ENCODE results near the gene MEGF11. TPM values are rescaled to one million over a fixed set of nuclear protein-coding genes. Genes with fewer than 3 reads are reported as not detected.
A peak's percentile ranks its signal among the peaks of the same experiment; 100 is the strongest.

MEGF11 gene
- total RNA-seq, 3 donors from 2014 or later: not detected

- TF ChIP-seq POLR2AphosphoS5 (IDR thresholded peaks at IDR 0.05) (no peak), CTCF (IDR thresholded peaks at IDR 0.05) (no peak), POLR2A (IDR thresholded peaks at IDR 0.05) (no peak)
- intact Hi-C loops (cut with DNase I; ENCODE audit: low total_unique reads): no loop called here
- H3K27ac ChIP-seq: peak overlapping the region in 1 of 2 donors; percentile 48
- no peaks in the 10 kb centered on the region for H3K9me3 ChIP-seq
- no peaks in the 10 kb centered on the region for H3K36me3 ChIP-seq
- H3K27me3 ChIP-seq: no peaks in the 10 kb centered on the region
- H3K4me3 ChIP-seq: no peak overlapping the region
- DNase-seq (ENCODE audit: low spot score in 2 of 2): no peak
- H3K4me1 ChIP-seq: no peaks in the 10 kb centered on the region
Measured at GRCh38 chr15:65903296-65904073, 350.1 kb downstream of the MEGF11 start.

- Histone ChIP-seq H3K4me3 (no peak overlapping the region), H3K27ac (peak overlapping the region; percentile 8 to 63), H3K4me1 (no peaks in the 10 kb centered on the region), H3K27me3 (no peaks in the 10 kb centered on the region), H3K9me3 (no peaks in the 10 kb centered on the region), H3K36me3 (no peaks in the 10 kb centered on the region)
- intact Hi-C loops (cut with DNase I; ENCODE audit: low total_unique reads): no loop called here
- TF ChIP-seq CTCF (IDR thresholded peaks at IDR 0.05): no peak
- TF ChIP-seq POLR2A (IDR thresholded peaks at IDR 0.05): no peak
- TF ChIP-seq POLR2AphosphoS5 (IDR thresholded peaks at IDR 0.05): no peak
- peak in 1 of 2 donors; percentile 82 for DNase-seq (ENCODE audit: low spot score in 2 of 2)
Measured at GRCh38 chr15:65902373-65902772, 351.2 kb downstream of the MEGF11 start.

- Histone ChIP-seq H3K9me3 (no peaks in the 10 kb centered on the region), H3K4me1 (no peaks in the 10 kb centered on the region), H3K36me3 (no peaks in the 10 kb centered on the region), H3K27me3 (no peaks in the 10 kb centered on the region), H3K4me3 (no peak overlapping the region), H3K27ac (peak overlapping the region in 1 of 2 donors; percentile 63)
- no peak for TF ChIP-seq CTCF (IDR thresholded peaks at IDR 0.05)
- TF ChIP-seq POLR2AphosphoS5 (IDR thresholded peaks at IDR 0.05): no peak
- no peak for TF ChIP-seq POLR2A (IDR thresholded peaks at IDR 0.05)
- intact Hi-C loops (cut with DNase I; ENCODE audit: low total_unique reads): no loop called here
- DNase-seq (ENCODE audit: low spot score in 2 of 2): no peak
Measured at GRCh38 chr15:65901836-65902235, 351.7 kb downstream of the MEGF11 start.

GRCh38 chr15:65901336-65901735 is 352.2 kb downstream of the MEGF11 start:
- DNase-seq (ENCODE audit: low spot score in 2 of 2): no peak
- Histone ChIP-seq H3K4me3 (no peak overlapping the region), H3K27ac (peak overlapping the region in 1 of 2 donors; percentile 63), H3K27me3 (no peaks in the 10 kb centered on the region), H3K9me3 (no peaks in the 10 kb centered on the region), H3K36me3 (no peaks in the 10 kb centered on the region), H3K4me1 (no peaks in the 10 kb centered on the region)
- no peak for TF ChIP-seq CTCF (IDR thresholded peaks at IDR 0.05)
- no peak for TF ChIP-seq POLR2A (IDR thresholded peaks at IDR 0.05)
- TF ChIP-seq POLR2AphosphoS5 (IDR thresholded peaks at IDR 0.05): no peak
- intact Hi-C loops (cut with DNase I; ENCODE audit: low total_unique reads): no loop called here

- Histone ChIP-seq H3K36me3 (no peaks in the 10 kb centered on the region), H3K4me3 (no peak overlapping the region), H3K27me3 (no peaks in the 10 kb centered on the region), H3K9me3 (no peaks in the 10 kb centered on the region), H3K27ac (no peak overlapping the region), H3K4me1 (no peaks in the 10 kb centered on the region)
- DNase-seq (ENCODE audit: low spot score in 2 of 2): no peak
- intact Hi-C loops (cut with DNase I; ENCODE audit: low total_unique reads): no loop called here
- TF ChIP-seq POLR2AphosphoS5 (IDR thresholded peaks at IDR 0.05) (no peak), CTCF (IDR thresholded peaks at IDR 0.05) (no peak), POLR2A (IDR thresholded peaks at IDR 0.05) (no peak)
Measured at GRCh38 chr15:65900488-65900887, 353.1 kb downstream of the MEGF11 start.

Measured in breast epithelium (tissue), 4 donors.